Smooth muscle cell (in vitro differentiated cells): ENCODE measurements around the gene SCART1. TPM values are rescaled to one million over a fixed set of nuclear protein-coding genes. Genes with fewer than 3 reads are reported as not detected.

Experiments used
- DNase-seq: peaks from one replicate; lab custom pipeline; 2025; ENCODE audit not compliant: unreplicated experiment; lab: John Stamatoyannopoulos, UW
- H2AFZ ChIP-seq: fragments of 200-600 bp; sonication (generic); 2 replicates; pipeline ENCODE4 v1.6.0; 2016; ENCODE audit warnings: antibody characterized with exemption, low read depth, mild to moderate bottlenecking
- H3F3A ChIP-seq: fragments of 200-600 bp; sonication (generic); 2 replicates; pipeline ENCODE4 v1.6.0; 2017; ENCODE audit warnings: antibody characterized with exemption, low read depth
- H3K27ac ChIP-seq: fragments of 200-600 bp; sonication (generic); 2 replicates; pipeline ENCODE4 v1.5.1; 2016; ENCODE audit warnings: low read depth, mild to moderate bottlenecking
- H3K27me3 ChIP-seq: fragments of 200-600 bp; sonication (generic); 2 replicates; pipeline ENCODE4 v1.6.1; 2016; ENCODE audit warnings: low read depth, mild to moderate bottlenecking
- H3K36me3 ChIP-seq: fragments of 200-600 bp; sonication (generic); 2 replicates; pipeline ENCODE4 v1.5.1; 2016; ENCODE audit warnings: low read depth
- H3K4me1 ChIP-seq: fragments of 200-600 bp; sonication (generic); 2 replicates; pipeline ENCODE4 v1.5.1; 2016; ENCODE audit warnings: low read depth
- H3K4me2 ChIP-seq: fragments of 200-600 bp; sonication (generic); 2 replicates; pipeline ENCODE4 v1.6.0; 2016; ENCODE audit warnings: mild to moderate bottlenecking
- H3K4me3 ChIP-seq: fragments of 200-600 bp; sonication (generic); 2 replicates; pipeline ENCODE4 v1.5.1; 2016; ENCODE audit warnings: mild to moderate bottlenecking
- H3K79me2 ChIP-seq: fragments of 200-600 bp; sonication (generic); 2 replicates; pipeline ENCODE4 v1.6.0; 2016; ENCODE audit warnings: low read depth, mild to moderate bottlenecking
- H3K9ac ChIP-seq: fragments of 200-600 bp; sonication (generic); 2 replicates; pipeline ENCODE4 v1.6.0; 2016; ENCODE audit warnings: low read depth
- H3K9me3 ChIP-seq: fragments of 200-600 bp; sonication (generic); replicated peaks from 2 replicates; pipeline ENCODE4 v1.5.1; 2016; ENCODE audit warnings: low read depth
- H4K20me1 ChIP-seq: fragments of 200-600 bp; sonication (generic); 2 replicates; pipeline ENCODE4 v1.6.0; 2016; ENCODE audit warnings: low read depth
- WGBS: methylation state at CpG from one replicate; pipeline ENCODE4 v1.1.7; 2016; ENCODE audit warnings: low lambda C conversion rate; 5-methylcytosine and 5-hydroxymethylcytosine counted together
- polyA plus RNA-seq: library from polyadenylated mRNA; unstranded; fragments of >200 nt; fragmentation: Nextera tagmentation; extraction: Ambion mirVana; gene quantifications from 2 replicates; pipeline ENCODE4 v1.2.1, GENCODE V29; 2016
- total RNA-seq: library from RNA; depleted of rRNA; stranded (reverse); fragments of >200 nt; gene quantifications from 2 replicates; pipeline ENCODE4 v1.2.3, GENCODE V29; 2014
- TF ChIP-seq, protein P1 (sequence below): fragments of 200-600 bp; sonication (generic); IDR thresholded peaks from 2 replicates; pipeline ENCODE4 v1.5.1; 2017; ENCODE audit warnings: borderline replicate concordance, mild to moderate bottlenecking, antibody characterized with exemption; ENCODE audit not compliant: insufficient read depth, poor library complexity, severe bottlenecking

The SCART1 gene
- total and polyA plus RNA-seq, 2 experiments from 2014 or later: 0.45 to 2.2 TPM

DNA sequence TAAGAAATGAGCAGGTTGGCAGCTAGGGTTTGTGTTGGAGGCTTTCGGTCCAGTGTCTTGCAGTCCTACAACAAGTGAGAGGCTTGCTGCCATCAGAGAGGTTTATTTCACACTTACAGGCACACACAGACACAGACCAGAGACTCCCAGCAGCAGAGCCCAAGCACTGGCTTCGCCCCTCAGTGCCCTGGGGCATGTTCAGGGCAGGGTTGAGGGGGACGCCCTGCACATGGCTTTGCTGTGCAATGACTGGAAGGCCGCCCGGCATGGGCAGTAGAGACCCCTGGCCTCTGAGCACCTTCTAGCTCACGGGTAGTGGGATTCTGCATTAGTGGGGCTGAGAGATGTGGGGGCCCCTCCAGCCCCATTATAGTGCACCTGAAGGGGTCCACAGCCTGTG lies 33.2 kb upstream of the SCART1 start:
- no peak for DNase-seq
- 90% methylated on average over 6 of the region's 6 CpGs for WGBS

GRCh38 chr10:133421336-133422222 lies 32.2 kb upstream of the SCART1 start:
- Histone ChIP-seq H3K4me3 (no peak overlapping the region), H3K79me2 (no peaks in the 10 kb centered on the region), H3K27ac (no peak overlapping the region), H3F3A (no peaks in the 10 kb centered on the region), H3K4me1 (no peaks in the 10 kb centered on the region), H3K27me3 (peaks cover 9% of the 10 kb centered on the region), H2AFZ (no peak overlapping the region), H3K9me3 (no peaks in the 10 kb centered on the region), H3K36me3 (no peaks in the 10 kb centered on the region), H3K4me2 (no peak overlapping the region), H3K9ac (no peak overlapping the region), H4K20me1 (peaks cover 34% of the 10 kb centered on the region)
- WGBS: 84% methylated on average over 17 of the region's 17 CpGs
- TF ChIP-seq, protein P1, sequence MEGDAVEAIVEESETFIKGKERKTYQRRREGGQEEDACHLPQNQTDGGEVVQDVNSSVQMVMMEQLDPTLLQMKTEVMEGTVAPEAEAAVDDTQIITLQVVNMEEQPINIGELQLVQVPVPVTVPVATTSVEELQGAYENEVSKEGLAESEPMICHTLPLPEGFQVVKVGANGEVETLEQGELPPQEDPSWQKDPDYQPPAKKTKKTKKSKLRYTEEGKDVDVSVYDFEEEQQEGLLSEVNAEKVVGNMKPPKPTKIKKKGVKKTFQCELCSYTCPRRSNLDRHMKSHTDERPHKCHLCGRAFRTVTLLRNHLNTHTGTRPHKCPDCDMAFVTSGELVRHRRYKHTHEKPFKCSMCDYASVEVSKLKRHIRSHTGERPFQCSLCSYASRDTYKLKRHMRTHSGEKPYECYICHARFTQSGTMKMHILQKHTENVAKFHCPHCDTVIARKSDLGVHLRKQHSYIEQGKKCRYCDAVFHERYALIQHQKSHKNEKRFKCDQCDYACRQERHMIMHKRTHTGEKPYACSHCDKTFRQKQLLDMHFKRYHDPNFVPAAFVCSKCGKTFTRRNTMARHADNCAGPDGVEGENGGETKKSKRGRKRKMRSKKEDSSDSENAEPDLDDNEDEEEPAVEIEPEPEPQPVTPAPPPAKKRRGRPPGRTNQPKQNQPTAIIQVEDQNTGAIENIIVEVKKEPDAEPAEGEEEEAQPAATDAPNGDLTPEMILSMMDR: no peak
- DNase-seq: no peak

More for the DNA sequence above, 33.2 kb upstream of the SCART1 start:
- no peak overlapping the region for H3K4me2 ChIP-seq
- H3F3A ChIP-seq: no peaks in the 10 kb centered on the region
- H3K4me1 ChIP-seq: no peaks in the 10 kb centered on the region
- peaks cover 34% of the 10 kb centered on the region for H4K20me1 ChIP-seq
- no peaks in the 10 kb centered on the region for H3K79me2 ChIP-seq
- no peak overlapping the region for H2AFZ ChIP-seq
- no peaks in the 10 kb centered on the region for H3K9me3 ChIP-seq
- H3K36me3 ChIP-seq: no peaks in the 10 kb centered on the region
- H3K27ac ChIP-seq: no peak overlapping the region
- H3K9ac ChIP-seq: no peak overlapping the region
- peaks cover 9% of the 10 kb centered on the region for H3K27me3 ChIP-seq
- no peak overlapping the region for H3K4me3 ChIP-seq
- TF ChIP-seq, protein P1: no peak

DNA sequence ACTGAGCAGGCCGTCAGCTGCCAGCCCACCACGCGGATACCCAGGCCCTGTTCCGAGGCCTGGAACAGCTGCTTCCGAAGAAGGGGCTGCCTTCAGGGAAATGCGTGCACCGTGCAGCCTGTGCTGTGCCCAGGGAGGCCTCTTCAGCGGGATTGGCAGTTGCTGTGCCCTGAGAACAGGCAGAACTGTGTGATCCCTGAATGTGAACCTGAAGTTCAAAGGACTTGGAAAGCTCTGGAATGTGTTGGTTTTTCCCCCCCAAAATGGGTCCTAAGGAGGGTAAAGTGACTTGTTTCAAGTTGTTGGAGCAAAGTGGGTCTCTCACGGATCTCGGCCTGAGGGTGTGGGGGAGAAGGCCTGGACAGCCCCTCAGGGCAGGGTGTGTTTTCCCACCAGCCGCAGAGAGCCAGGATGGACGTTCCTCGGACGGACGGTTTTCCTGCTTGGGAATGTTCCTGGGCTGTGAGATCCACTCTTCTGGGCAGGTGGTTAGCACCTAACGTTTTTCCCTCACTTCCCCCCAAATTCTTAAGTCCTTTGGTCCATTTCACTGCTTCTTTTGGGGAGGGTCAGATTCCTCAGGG lies 31.4 kb upstream of the SCART1 start:
- no peaks in the 10 kb centered on the region for H3K36me3 ChIP-seq
- no peaks in the 10 kb centered on the region for H3F3A ChIP-seq
- H3K9me3 ChIP-seq: no peaks in the 10 kb centered on the region
- no peak overlapping the region for H2AFZ ChIP-seq
- 84% methylated on average over 16 of the region's 16 CpGs for WGBS
- no peak overlapping the region for H3K4me2 ChIP-seq
- no peak overlapping the region for H3K9ac ChIP-seq
- no peak for DNase-seq
- peaks cover 9% of the 10 kb centered on the region for H3K27me3 ChIP-seq
- no peaks in the 10 kb centered on the region for H3K4me1 ChIP-seq
- H3K27ac ChIP-seq: no peak overlapping the region
- TF ChIP-seq, protein P1: no peak
- H4K20me1 ChIP-seq: peaks cover 34% of the 10 kb centered on the region
- no peak overlapping the region for H3K4me3 ChIP-seq
- no peaks in the 10 kb centered on the region for H3K79me2 ChIP-seq
